ENCODE measurements around the gene ERCC1.
A peak's percentile ranks its signal among the peaks of the same experiment; 100 is the strongest.
"Not testable (repeated sequence)": the region's sequence is repeated elsewhere in the genome, so short reads cannot be mapped to it uniquely, and the experiment has no call there.

Gene ERCC1

GRCh38 chr19:45437328-45437727 is 13.6 kb upstream of the ERCC1 start:
- H3K4me3 ChIP-seq (replicated peaks; ENCODE audit: low read depth, low read length) = no peak overlapping the region
- no peaks in the 10 kb centered on the region for H3K36me3 ChIP-seq (ENCODE audit: control insufficient read depth, insufficient read depth, low read length)
- DNase-seq (ENCODE audit: extremely low read depth, insufficient read length) = no peak
- TF ChIP-seq, protein P1, sequence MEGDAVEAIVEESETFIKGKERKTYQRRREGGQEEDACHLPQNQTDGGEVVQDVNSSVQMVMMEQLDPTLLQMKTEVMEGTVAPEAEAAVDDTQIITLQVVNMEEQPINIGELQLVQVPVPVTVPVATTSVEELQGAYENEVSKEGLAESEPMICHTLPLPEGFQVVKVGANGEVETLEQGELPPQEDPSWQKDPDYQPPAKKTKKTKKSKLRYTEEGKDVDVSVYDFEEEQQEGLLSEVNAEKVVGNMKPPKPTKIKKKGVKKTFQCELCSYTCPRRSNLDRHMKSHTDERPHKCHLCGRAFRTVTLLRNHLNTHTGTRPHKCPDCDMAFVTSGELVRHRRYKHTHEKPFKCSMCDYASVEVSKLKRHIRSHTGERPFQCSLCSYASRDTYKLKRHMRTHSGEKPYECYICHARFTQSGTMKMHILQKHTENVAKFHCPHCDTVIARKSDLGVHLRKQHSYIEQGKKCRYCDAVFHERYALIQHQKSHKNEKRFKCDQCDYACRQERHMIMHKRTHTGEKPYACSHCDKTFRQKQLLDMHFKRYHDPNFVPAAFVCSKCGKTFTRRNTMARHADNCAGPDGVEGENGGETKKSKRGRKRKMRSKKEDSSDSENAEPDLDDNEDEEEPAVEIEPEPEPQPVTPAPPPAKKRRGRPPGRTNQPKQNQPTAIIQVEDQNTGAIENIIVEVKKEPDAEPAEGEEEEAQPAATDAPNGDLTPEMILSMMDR (IDR thresholded peaks at IDR 0.05; ENCODE audit: insufficient read depth, low read length, poor library complexity, severe bottlenecking) = no peak
- H3K27me3 ChIP-seq (replicated peaks; ENCODE audit: control insufficient read depth, insufficient read depth, low read length) = no peaks in the 10 kb centered on the region

- DNase-seq (ENCODE audit: extremely low read depth, insufficient read length); H3K36me3 ChIP-seq (ENCODE audit: control insufficient read depth, insufficient read depth, low read length); H3K4me3 ChIP-seq (replicated peaks; ENCODE audit: low read depth, low read length); H3K27me3 ChIP-seq (replicated peaks; ENCODE audit: control insufficient read depth, insufficient read depth, low read length): not testable (repeated sequence)
Measured at GRCh38 chr19:45432543-45432942, 8.8 kb upstream of the ERCC1 start.

- H3K4me3 ChIP-seq (replicated peaks; ENCODE audit: low read depth, low read length); DNase-seq (ENCODE audit: extremely low read depth, insufficient read length); H3K27me3 ChIP-seq (replicated peaks; ENCODE audit: control insufficient read depth, insufficient read depth, low read length); H3K36me3 ChIP-seq (ENCODE audit: control insufficient read depth, insufficient read depth, low read length): not testable (repeated sequence)
Measured at GRCh38 chr19:45431008-45431407, 7.3 kb upstream of the ERCC1 start.

DNA sequence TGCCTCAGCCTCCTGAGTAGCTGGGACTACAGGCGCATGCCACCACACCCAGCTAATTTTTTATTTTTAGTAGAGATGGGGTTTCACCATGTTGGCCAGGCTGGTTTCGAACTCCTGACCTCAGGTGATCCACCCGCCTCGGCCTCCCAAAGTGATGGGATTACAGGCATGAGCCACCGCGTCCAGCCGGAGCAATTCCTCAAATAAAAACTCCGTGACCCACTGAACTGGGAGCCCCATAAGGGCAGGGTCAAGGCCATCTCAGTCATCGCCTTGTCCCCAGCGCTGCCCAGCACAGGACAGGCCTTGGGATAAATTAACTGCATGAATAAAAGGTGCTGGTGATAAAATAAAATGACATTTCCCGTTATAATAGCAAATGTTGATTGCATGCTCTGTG is 6.2 kb upstream of the ERCC1 start:
- not testable (repeated sequence) for H3K27me3 ChIP-seq (replicated peaks; ENCODE audit: control insufficient read depth, insufficient read depth, low read length)

GRCh38 chr19:45428384-45429231 is 4.9 kb upstream of the ERCC1 start:
- Histone ChIP-seq H3K27me3 (replicated peaks; ENCODE audit: control insufficient read depth, insufficient read depth, low read length) (no peaks in the 10 kb centered on the region), H3K4me3 (replicated peaks; ENCODE audit: low read depth, low read length) (peak overlapping the region; percentile 54), H3K36me3 (ENCODE audit: control insufficient read depth, insufficient read depth, low read length) (no peaks in the 10 kb centered on the region)
- TF ChIP-seq, protein P1 (IDR thresholded peaks at IDR 0.05; ENCODE audit: insufficient read depth, low read length, poor library complexity, severe bottlenecking) = peak; percentile 47
- DNase-seq (ENCODE audit: extremely low read depth, insufficient read length) = peak; percentile 62

More for the DNA sequence above, 6.2 kb upstream of the ERCC1 start:
- not testable (repeated sequence) for H3K4me3 ChIP-seq (replicated peaks; ENCODE audit: low read depth, low read length); DNase-seq (ENCODE audit: extremely low read depth, insufficient read length); H3K36me3 ChIP-seq (ENCODE audit: control insufficient read depth, insufficient read depth, low read length)

DNA sequence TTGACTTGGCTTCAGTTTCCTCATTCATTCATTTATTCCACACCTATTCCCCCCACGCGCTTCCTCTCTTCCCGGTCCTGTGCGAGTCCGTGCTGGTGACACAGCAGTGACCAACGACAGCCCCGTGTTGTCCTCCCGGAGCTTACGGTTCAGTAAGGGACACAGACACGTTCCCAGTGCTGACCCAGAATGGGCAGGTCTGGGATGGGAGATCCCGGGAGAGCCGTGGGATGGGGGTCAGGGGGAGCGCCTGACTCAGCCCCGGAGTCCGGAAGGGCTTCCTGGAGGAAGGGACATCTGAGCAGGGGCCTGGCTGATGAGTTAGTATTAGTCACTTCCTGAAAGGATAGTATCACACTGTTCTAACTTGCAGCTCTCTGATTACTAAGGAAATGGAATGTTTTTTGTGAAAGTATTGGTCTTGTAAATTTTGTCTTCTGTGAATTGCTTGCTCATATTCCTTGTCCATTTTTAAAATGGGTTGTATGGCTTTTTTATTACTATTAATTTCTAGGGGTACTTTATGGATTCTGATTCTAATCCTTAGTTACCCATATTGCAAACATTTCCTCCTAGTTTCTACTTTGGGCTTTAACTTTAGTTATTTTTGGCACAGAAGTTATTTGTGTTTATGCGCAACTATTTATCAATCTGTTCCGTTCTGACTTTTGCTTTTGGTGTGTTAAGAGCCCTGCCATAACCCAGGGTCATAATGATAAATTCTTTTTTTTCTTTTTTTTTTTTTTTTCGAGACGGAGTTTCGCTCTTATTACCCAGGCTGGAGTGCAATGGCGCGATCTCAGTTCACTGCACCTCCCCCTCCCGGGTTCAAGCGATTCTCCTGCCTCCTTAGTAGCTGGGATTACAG is 708 bp upstream of the ERCC1 start:
- peak overlapping the region; percentile 62 for H3K4me3 ChIP-seq (replicated peaks; ENCODE audit: low read depth, low read length)
- H3K27me3 ChIP-seq (replicated peaks; ENCODE audit: control insufficient read depth, insufficient read depth, low read length) = no peaks in the 10 kb centered on the region
- DNase-seq (ENCODE audit: extremely low read depth, insufficient read length) = peak; percentile 68
- TF ChIP-seq, protein P1 (IDR thresholded peaks at IDR 0.05; ENCODE audit: insufficient read depth, low read length, poor library complexity, severe bottlenecking) = no peak
- H3K36me3 ChIP-seq (ENCODE audit: control insufficient read depth, insufficient read depth, low read length) = peaks cover 2% of the 10 kb centered on the region; the same call in 1 of the 2 replicates

GRCh38 chr19:45423033-45423588 is 606 bp downstream of the ERCC1 start:
- peak overlapping the region; percentile 62 for H3K4me3 ChIP-seq (replicated peaks; ENCODE audit: low read depth, low read length)
- TF ChIP-seq, protein P1 (IDR thresholded peaks at IDR 0.05; ENCODE audit: insufficient read depth, low read length, poor library complexity, severe bottlenecking) = no peak
- no peaks in the 10 kb centered on the region for H3K27me3 ChIP-seq (replicated peaks; ENCODE audit: control insufficient read depth, insufficient read depth, low read length)
- H3K36me3 ChIP-seq (ENCODE audit: control insufficient read depth, insufficient read depth, low read length) = peaks cover 2% of the 10 kb centered on the region; the same call in 1 of the 2 replicates
- DNase-seq (ENCODE audit: extremely low read depth, insufficient read length) = no peak

Data from GM06990 (cell line).